GM19043 (cell line): ENCODE results near the gene DNAJB13.

ENCODE experiments used
- ATAC-seq: cut with Tn5 transposase; IDR thresholded peaks from one replicate; pipeline ENCODE4 v1.9.1; 2021; ENCODE audit warnings: low read depth; ENCODE audit not compliant: unreplicated experiment

Gene DNAJB13

GRCh38 chr11:73949912-73950311 is 914 bp upstream of the DNAJB13 start:
- no peak for ATAC-seq

- ATAC-seq: no peak
These were observed 971 bp downstream of the DNAJB13 start for GRCh38 chr11:73951797-73952196.

- no peak for ATAC-seq
These were observed 6.2 kb downstream of the DNAJB13 start for GRCh38 chr11:73956876-73957653.

GRCh38 chr11:73957654-73958361 is 7.0 kb downstream of the DNAJB13 start:
- no peak for ATAC-seq

- ATAC-seq: no peak
These were observed 7.8 kb downstream of the DNAJB13 start for GRCh38 chr11:73958521-73959141.

- no peak for ATAC-seq
These were observed 10.5 kb downstream of the DNAJB13 start for GRCh38 chr11:73961321-73961720.

GRCh38 chr11:73962101-73962705 is 11.4 kb downstream of the DNAJB13 start:
- ATAC-seq: no peak

GRCh38 chr11:73963861-73964260 is 13.0 kb downstream of the DNAJB13 start:
- no peak for ATAC-seq

- ATAC-seq: no peak
These were observed 14.4 kb downstream of the DNAJB13 start for GRCh38 chr11:73965076-73965763.

- ATAC-seq: no peak
These were observed 14.9 kb downstream of the DNAJB13 start for GRCh38 chr11:73965764-73966121.

GRCh38 chr11:73968356-73968966 is 17.6 kb downstream of the DNAJB13 start:
- ATAC-seq: no peak

- ATAC-seq: no peak
These were observed 18.3 kb downstream of the DNAJB13 start for GRCh38 chr11:73969091-73969490.

GRCh38 chr11:73969991-73970800 is 19.4 kb downstream of the DNAJB13 start:
- ATAC-seq: no peak

GRCh38 chr11:73971175-73971719 is 20.4 kb downstream of the DNAJB13 start:
- no peak for ATAC-seq

- ATAC-seq: no peak
These were observed 21.4 kb downstream of the DNAJB13 start for GRCh38 chr11:73972187-73972586.

GRCh38 chr11:73972620-73973449 is 22.0 kb downstream of the DNAJB13 start:
- ATAC-seq: no peak

- no peak for ATAC-seq
These were observed 24.0 kb downstream of the DNAJB13 start for GRCh38 chr11:73974604-73975478.

GRCh38 chr11:73975479-73975757 is 24.6 kb downstream of the DNAJB13 start:
- no peak for ATAC-seq
